Inflammatory macrophage treated with lipopolysaccharide for 1 hour (primary cell): ENCODE measurements around the gene CNIH3.
"Not testable (repeated sequence)": the region's sequence is repeated elsewhere in the genome, so short reads cannot be mapped to it uniquely, and the experiment has no call there.

ENCODE experiments used
- DNase-seq, 2 donors: peaks; one replicate each; pipeline ENCODE4 v3.0.0-alpha.2; 2020 to 2022

Gene CNIH3

GRCh38 chr1:224644553-224645154 is 28.5 kb downstream of the CNIH3 start:
- DNase-seq = peak; percentile 28 to 76

- no peak for DNase-seq
These were observed 31.3 kb downstream of the CNIH3 start for GRCh38 chr1:224647449-224647848.

- no peak for DNase-seq
These were observed 34.2 kb downstream of the CNIH3 start for GRCh38 chr1:224650290-224650689.

- DNase-seq = no peak
These were observed 35.1 kb downstream of the CNIH3 start for GRCh38 chr1:224651188-224651587.

- peak in 1 of 2 donors; percentile 79 for DNase-seq
These were observed 40.3 kb downstream of the CNIH3 start for GRCh38 chr1:224656392-224656791.

GRCh38 chr1:224660074-224660473 is 44.0 kb downstream of the CNIH3 start:
- DNase-seq = no peak

- DNase-seq = no peak
These were observed 46.8 kb downstream of the CNIH3 start for GRCh38 chr1:224662870-224663269.

GRCh38 chr1:224665016-224665415 is 48.9 kb downstream of the CNIH3 start:
- DNase-seq = no peak

- DNase-seq = no peak
These were observed 50.0 kb downstream of the CNIH3 start for GRCh38 chr1:224666078-224666477.

- DNase-seq = no peak
These were observed 50.8 kb downstream of the CNIH3 start for GRCh38 chr1:224666913-224667312.

GRCh38 chr1:224668984-224669383 is 52.9 kb downstream of the CNIH3 start:
- no peak for DNase-seq

GRCh38 chr1:224669403-224669802 is 53.3 kb downstream of the CNIH3 start:
- no peak for DNase-seq

- no peak for DNase-seq
These were observed 54.4 kb downstream of the CNIH3 start for GRCh38 chr1:224670506-224670905.

GRCh38 chr1:224671076-224671475 is 55.0 kb downstream of the CNIH3 start:
- DNase-seq = no peak

GRCh38 chr1:224673141-224673540 is 57.0 kb downstream of the CNIH3 start:
- DNase-seq = no peak

- DNase-seq = no peak
These were observed 59.5 kb downstream of the CNIH3 start for GRCh38 chr1:224675590-224675989.

GRCh38 chr1:224676551-224676950 is 60.4 kb downstream of the CNIH3 start:
- DNase-seq = no peak

GRCh38 chr1:224678168-224678567 is 62.1 kb downstream of the CNIH3 start:
- DNase-seq = no peak

- peak in 1 of 2 donors; percentile 42 for DNase-seq
These were observed 63.5 kb downstream of the CNIH3 start for GRCh38 chr1:224679606-224680005.

- DNase-seq = no peak
These were observed 65.7 kb downstream of the CNIH3 start for GRCh38 chr1:224681816-224682215.

GRCh38 chr1:224683936-224684335 is 67.8 kb downstream of the CNIH3 start:
- DNase-seq = no peak

- DNase-seq = peak in 1 of 2 donors; percentile 75
These were observed 68.9 kb downstream of the CNIH3 start for GRCh38 chr1:224684979-224685425.

- not testable (repeated sequence) for DNase-seq
These were observed 70.0 kb downstream of the CNIH3 start for GRCh38 chr1:224686140-224686539.

- DNase-seq = no peak
These were observed 71.3 kb downstream of the CNIH3 start for GRCh38 chr1:224687465-224687864.

GRCh38 chr1:224689374-224689773 is 73.3 kb downstream of the CNIH3 start:
- DNase-seq = no peak
